Neural progenitor cell (in vitro differentiated cells): ENCODE measurements around the gene PRR20C.

ENCODE experiments used
- EZH2 ChIP-seq: fragments of 200-600 bp; sonication (generic); IDR thresholded peaks from 2 replicates; pipeline ENCODE4 v1.6.1; 2017; ENCODE audit warnings: antibody characterized with exemption, mild to moderate bottlenecking, moderate library complexity
- EZH2phosphoT487 ChIP-seq: fragments of 200-600 bp; sonication (generic); IDR thresholded peaks from 2 replicates; pipeline ENCODE4 v1.6.1; 2017; ENCODE audit warnings: antibody characterized with exemption
- TF ChIP-seq, protein P1 (sequence below): fragments of 200-600 bp; sonication (generic); IDR thresholded peaks from 2 replicates; pipeline ENCODE4 v1.5.1; 2017; ENCODE audit warnings: antibody characterized with exemption, mild to moderate bottlenecking

DNA sequence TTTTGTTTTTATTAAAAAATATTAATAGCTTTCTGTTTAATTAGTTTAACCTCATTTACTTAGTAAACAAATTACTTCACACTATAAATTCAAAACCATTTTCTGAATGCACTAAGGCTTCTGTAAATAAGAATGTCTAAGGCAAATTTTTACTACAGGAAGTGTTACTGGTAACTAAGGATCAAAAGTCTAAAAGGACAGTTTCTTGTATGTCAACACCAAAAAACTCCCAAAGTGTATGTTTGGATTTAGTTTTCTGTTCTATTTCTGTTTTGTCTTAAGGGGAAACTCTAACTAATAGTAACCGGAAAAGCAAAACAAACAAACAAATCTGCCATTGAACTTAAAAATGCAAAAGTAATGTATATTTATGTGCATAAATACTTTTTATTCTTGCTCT, 37.8 kb downstream of the PRR20C start:
- TF ChIP-seq, protein P1, sequence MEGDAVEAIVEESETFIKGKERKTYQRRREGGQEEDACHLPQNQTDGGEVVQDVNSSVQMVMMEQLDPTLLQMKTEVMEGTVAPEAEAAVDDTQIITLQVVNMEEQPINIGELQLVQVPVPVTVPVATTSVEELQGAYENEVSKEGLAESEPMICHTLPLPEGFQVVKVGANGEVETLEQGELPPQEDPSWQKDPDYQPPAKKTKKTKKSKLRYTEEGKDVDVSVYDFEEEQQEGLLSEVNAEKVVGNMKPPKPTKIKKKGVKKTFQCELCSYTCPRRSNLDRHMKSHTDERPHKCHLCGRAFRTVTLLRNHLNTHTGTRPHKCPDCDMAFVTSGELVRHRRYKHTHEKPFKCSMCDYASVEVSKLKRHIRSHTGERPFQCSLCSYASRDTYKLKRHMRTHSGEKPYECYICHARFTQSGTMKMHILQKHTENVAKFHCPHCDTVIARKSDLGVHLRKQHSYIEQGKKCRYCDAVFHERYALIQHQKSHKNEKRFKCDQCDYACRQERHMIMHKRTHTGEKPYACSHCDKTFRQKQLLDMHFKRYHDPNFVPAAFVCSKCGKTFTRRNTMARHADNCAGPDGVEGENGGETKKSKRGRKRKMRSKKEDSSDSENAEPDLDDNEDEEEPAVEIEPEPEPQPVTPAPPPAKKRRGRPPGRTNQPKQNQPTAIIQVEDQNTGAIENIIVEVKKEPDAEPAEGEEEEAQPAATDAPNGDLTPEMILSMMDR, result no peak
- TF ChIP-seq EZH2 (no peak), EZH2phosphoT487 (no peak)
